ENCODE results near the gene NDUFA11.

Gene NDUFA11

GRCh38 chr19:5894704-5895349, 8.8 kb downstream of the NDUFA11 start:
- Histone ChIP-seq H3K79me2 (ENCODE audit: low read length) (peaks cover 19% of the 10 kb centered on the region), H2AFZ (ENCODE audit: low read depth, low read length) (no peak overlapping the region), H3K9me3 (ENCODE audit: insufficient read depth, low read length) (no peaks in the 10 kb centered on the region), H3K4me2 (ENCODE audit: low read length) (no peak overlapping the region), H3K9ac (ENCODE audit: low read length) (no peak overlapping the region), H3K4me3 (ENCODE audit: low read length) (no peak overlapping the region), H3K4me1 (ENCODE audit: low read length) (no peaks in the 10 kb centered on the region), H3K36me3 (replicated peaks; ENCODE audit: low read depth, low read length) (peaks cover 14% of the 10 kb centered on the region), H3K27ac (ENCODE audit: low read length) (no peak overlapping the region), H4K20me1 (ENCODE audit: insufficient read depth, low read length) (peaks cover 12% of the 10 kb centered on the region), H3K27me3 (ENCODE audit: low read depth, low read length) (no peaks in the 10 kb centered on the region)
- no peak for TF ChIP-seq CTCF (IDR thresholded peaks at IDR 0.05; ENCODE audit: low read depth, low read length)
- no peak for TF ChIP-seq EZH2phosphoT487 (IDR thresholded peaks at IDR 0.05; ENCODE audit: low read depth)

- Histone ChIP-seq H3K79me2 (ENCODE audit: low read length) (peaks cover 15% of the 10 kb centered on the region), H3K9me3 (ENCODE audit: insufficient read depth, low read length) (no peaks in the 10 kb centered on the region), H3K4me2 (ENCODE audit: low read length) (no peak overlapping the region), H4K20me1 (ENCODE audit: insufficient read depth, low read length) (peaks cover 10% of the 10 kb centered on the region), H3K4me1 (ENCODE audit: low read length) (no peaks in the 10 kb centered on the region), H3K4me3 (ENCODE audit: low read length) (no peak overlapping the region), H2AFZ (ENCODE audit: low read depth, low read length) (no peak overlapping the region), H3K36me3 (replicated peaks; ENCODE audit: low read depth, low read length) (peaks cover 12% of the 10 kb centered on the region), H3K27ac (ENCODE audit: low read length) (no peak overlapping the region), H3K27me3 (ENCODE audit: low read depth, low read length) (no peaks in the 10 kb centered on the region), H3K9ac (ENCODE audit: low read length) (no peak overlapping the region)
- TF ChIP-seq CTCF (IDR thresholded peaks at IDR 0.05; ENCODE audit: low read depth, low read length) (no peak), EZH2phosphoT487 (IDR thresholded peaks at IDR 0.05; ENCODE audit: low read depth) (no peak)
Measured at GRCh38 chr19:5893907-5894703, 9.5 kb downstream of the NDUFA11 start.

DNA sequence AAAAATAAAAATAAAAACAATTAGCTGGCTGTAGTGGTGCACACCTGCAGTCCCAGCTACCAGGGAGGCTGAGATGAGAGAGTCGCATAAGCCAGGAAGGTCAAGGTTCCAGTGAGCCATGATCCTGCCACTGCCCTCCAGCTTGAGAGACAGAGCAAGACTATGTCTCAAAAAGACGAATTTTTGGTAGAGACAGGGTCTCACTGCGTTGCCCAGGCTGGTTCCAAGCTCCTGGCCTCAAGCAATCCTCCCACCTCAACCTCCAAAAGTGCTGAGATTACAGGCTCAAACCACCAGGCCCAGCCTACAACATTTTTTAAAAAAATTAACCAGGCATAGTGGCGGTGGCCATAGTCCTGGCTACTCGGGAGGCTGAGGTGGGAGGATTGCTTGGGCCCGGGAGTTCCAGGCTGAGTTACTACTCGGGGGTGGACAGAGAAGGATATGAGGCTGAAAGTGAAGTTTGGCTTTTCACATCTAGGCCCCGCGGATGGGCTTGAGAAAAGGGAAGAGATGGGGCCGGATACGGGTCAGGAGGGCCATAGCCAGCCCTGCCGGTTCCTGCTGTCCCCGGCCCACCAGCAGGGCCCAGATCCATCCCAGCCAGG, 10.2 kb downstream of the NDUFA11 start:
- Histone ChIP-seq H3K27ac (ENCODE audit: low read length) (no peak overlapping the region), H3K9me3 (ENCODE audit: insufficient read depth, low read length) (no peaks in the 10 kb centered on the region), H3K4me2 (ENCODE audit: low read length) (no peak overlapping the region), H3K27me3 (ENCODE audit: low read depth, low read length) (no peaks in the 10 kb centered on the region), H3K4me1 (ENCODE audit: low read length) (no peaks in the 10 kb centered on the region), H3K4me3 (ENCODE audit: low read length) (no peak overlapping the region), H2AFZ (ENCODE audit: low read depth, low read length) (no peak overlapping the region), H3K36me3 (replicated peaks; ENCODE audit: low read depth, low read length) (peaks cover 12% of the 10 kb centered on the region), H3K9ac (ENCODE audit: low read length) (no peak overlapping the region), H3K79me2 (ENCODE audit: low read length) (peaks cover 12% of the 10 kb centered on the region), H4K20me1 (ENCODE audit: insufficient read depth, low read length) (peaks cover 9% of the 10 kb centered on the region)
- no peak for TF ChIP-seq CTCF (IDR thresholded peaks at IDR 0.05; ENCODE audit: low read depth, low read length)
- no peak for TF ChIP-seq EZH2phosphoT487 (IDR thresholded peaks at IDR 0.05; ENCODE audit: low read depth)

- Histone ChIP-seq H3K4me1 (ENCODE audit: low read length) (no peaks in the 10 kb centered on the region), H3K4me3 (ENCODE audit: low read length) (no peak overlapping the region), H3K4me2 (ENCODE audit: low read length) (no peak overlapping the region)
Measured at GRCh38 chr19:5892772-5893275, 10.8 kb downstream of the NDUFA11 start.

More at GRCh38 chr19:5892772-5893275, 10.8 kb downstream of the NDUFA11 start:
- H3K9me3 ChIP-seq (ENCODE audit: insufficient read depth, low read length), result no peaks in the 10 kb centered on the region
- H2AFZ ChIP-seq (ENCODE audit: low read depth, low read length), result no peak overlapping the region
- TF ChIP-seq CTCF (IDR thresholded peaks at IDR 0.05; ENCODE audit: low read depth, low read length) (no peak), EZH2phosphoT487 (IDR thresholded peaks at IDR 0.05; ENCODE audit: low read depth) (no peak)
- no peak overlapping the region for H3K27ac ChIP-seq (ENCODE audit: low read length)
- no peaks in the 10 kb centered on the region for H3K27me3 ChIP-seq (ENCODE audit: low read depth, low read length)
- peaks cover 3% of the 10 kb centered on the region for H4K20me1 ChIP-seq (ENCODE audit: insufficient read depth, low read length)
- H3K79me2 ChIP-seq (ENCODE audit: low read length), result peaks cover 6% of the 10 kb centered on the region
- H3K36me3 ChIP-seq (replicated peaks; ENCODE audit: low read depth, low read length), result peaks cover 12% of the 10 kb centered on the region
- no peak overlapping the region for H3K9ac ChIP-seq (ENCODE audit: low read length)

Data from OCI-LY3 (cell line).